ENCODE results near the gene PLEKHD1.

PLEKHD1 gene

GRCh38 chr14:69522026-69522425 is 37.5 kb downstream of the PLEKHD1 start:
- DNase-seq: no peak

GRCh38 chr14:69525896-69526295 is 41.4 kb downstream of the PLEKHD1 start:
- no peak for DNase-seq

- DNase-seq: no peak
Observed at GRCh38 chr14:69527635-69528034, 43.1 kb downstream of the PLEKHD1 start.

DNA sequence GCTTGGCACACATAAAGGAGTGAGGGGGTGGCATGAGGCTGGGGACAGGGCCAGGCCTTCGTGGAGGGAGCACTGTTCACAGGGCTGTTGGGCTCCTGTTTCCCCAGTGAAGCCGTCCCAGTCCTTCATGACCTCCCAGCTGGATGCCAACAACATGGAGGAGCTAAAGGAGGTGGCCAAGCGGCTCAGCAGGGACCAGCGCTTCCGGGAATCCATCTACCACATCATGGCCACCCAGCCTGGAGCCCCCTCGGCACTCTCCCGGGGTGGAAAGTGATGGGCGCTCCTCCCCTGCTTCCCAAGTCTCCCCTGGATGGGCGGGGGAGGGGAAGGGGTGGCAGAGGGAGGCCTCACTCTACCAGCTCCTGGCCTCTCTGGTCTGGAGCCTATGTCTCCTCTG is 43.6 kb downstream of the PLEKHD1 start:
- no peak for DNase-seq

DNA sequence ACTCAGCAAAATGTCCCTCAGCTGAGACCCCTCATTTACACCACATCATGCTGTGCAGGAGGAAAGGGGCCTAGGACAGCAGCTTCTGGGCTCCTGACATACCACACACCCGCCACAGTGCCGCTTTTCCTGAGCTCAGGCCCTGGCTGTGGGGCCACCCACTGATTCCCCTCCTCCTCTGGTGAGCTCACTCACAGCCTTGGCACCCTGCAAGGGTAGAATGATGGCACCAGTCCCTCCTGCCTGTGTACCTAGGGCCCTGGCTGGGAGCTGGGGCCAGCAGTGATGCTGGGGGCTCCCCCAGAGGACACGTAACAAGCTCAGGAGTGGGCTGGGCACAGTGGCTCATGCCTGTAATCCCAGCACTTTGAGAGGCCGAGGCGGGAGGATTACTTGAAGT is 44.4 kb downstream of the PLEKHD1 start:
- DNase-seq: no peak

- DNase-seq: no peak
Observed at GRCh38 chr14:69529563-69529962, 45.0 kb downstream of the PLEKHD1 start.

DNA sequence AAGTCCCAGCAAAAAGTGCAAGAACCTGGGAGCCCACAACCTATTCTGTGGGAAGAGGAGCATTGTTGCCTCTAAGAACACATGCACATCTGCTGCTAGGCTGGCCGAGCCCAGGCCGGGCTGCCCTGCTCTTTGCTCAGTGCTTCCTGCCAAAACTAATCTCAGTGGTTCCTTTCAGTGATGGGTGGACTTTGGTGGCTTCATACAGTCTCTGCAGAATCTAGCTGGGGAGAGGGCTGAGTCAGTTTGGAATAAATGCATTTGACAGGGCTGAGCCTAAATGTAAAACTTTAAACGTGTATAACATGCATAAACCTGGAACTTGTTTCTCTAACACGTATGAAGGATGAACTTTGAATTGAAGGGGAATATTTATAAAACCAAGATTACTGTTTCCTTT is 45.6 kb downstream of the PLEKHD1 start:
- no peak for DNase-seq

DNA sequence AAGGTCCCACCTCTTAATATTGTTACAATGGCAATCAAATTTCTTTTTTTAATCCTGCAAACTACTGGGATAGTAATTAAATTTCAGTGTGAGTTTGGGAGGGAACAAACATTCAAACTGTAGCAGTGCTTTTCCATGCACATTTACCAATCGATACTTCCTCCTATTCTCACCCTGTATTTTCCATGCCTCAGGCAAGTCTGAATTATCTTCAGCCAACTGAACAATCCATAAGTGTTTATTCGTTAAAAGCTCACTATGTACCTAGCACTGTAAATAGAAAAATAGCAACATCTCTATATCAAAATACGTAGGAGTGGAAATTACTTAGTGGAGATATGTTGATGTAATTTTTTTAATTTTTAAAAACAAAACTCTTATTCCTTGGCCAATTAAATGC is 46.6 kb downstream of the PLEKHD1 start:
- DNase-seq: no peak

DNA sequence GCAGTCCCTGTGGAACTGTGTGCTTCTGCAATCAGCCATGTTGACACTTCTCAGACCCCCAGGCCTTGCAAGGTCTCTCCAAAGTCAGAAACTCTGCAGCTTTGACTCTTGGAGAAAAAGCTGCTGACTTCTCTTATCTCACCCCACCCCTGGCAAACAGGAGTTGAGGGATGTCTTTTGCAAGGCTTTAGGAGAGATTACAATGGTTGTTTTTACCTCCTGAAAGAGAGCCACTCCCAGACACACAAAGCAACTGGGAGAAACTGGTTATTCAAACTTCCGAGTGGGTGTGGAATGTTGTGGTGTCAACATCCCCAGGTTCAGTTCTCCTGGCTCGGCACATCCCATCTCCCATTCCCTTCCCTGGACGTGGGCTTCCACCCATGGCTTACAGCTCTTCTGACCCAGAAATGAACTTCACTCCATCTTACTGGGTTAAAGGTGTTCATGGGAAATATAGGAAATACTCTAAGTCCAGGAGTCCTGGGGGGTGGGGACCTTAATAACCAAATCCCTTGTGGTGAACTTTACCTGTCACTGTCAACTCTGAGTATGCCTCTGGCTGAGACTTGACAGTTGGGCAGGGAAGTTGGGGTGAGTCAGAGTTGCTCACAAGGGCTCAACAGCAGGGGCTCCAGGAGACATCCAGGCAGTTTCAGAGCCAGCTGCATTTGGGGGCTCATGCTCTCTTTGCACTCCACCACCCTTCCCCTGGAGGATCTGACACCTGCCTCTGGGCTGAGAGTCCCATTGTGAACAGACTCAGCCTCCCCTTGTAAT is 48.2 kb downstream of the PLEKHD1 start:
- no peak for DNase-seq

DNA sequence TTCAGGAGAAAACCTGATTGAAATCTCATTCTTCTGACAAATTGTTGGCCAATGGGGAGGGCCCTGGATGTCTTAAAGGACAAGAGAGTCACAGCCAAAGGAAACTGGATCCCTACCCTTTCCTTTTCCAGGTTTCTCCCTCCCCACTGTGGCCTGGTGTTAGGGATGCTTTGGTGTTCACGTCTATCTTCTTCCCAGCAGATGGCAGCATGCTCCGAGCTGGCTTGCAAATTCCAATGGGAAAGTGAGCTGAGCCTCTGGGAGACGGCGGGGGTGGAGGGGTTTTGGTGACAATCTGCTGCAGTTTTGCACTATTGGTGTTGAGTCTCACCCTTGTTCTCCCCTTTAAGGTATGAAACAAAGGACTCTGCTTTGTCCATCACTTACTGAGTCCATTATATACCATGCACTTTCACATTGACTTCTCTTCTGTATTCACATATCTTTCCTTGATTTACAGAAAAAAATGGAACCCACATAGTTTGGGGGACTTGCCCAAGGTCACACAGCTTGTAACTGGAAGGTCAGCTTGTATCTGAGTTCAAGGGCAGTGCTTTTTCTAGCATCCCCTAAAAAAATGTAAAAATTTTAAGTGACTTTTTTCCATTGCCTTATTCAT is 50.8 kb downstream of the PLEKHD1 start:
- DNase-seq: peak; percentile 21

DNA sequence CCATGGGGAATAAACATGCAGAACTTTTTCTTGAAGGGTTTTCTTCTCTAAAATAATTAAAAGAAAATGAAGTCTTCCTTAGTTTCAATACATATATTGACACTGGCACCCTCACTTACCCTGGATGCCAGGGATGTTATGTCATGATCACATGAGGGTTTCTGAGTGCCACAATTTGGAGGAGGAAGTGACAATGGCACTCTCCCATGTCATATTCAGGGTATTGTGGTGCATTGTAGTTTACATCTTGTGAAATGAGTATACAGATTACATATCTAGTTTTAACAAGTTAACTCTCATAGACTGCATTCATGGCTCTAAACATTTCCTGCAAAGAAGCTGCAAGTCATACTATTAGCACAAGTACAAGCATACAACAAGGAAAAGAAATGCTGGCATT is 52.4 kb downstream of the PLEKHD1 start:
- no peak for DNase-seq

DNA sequence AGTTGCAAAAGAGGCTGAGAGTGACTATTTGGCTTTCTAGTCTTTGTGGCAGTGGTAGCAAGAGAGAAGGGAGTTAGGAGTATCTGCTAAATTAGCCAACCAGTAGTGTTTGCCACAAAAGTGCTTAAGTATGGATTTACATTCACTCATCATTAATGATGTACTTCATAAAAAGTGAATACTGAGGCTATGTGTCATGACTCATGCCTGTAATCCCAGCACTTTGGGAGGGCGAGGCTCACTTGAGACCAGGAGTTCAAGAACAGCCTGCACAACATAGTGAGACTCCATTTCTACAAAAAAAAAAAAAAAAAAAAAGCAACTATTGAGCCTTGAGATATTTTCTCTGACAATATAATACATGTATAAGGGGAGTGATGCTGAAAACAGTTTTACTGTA is 53.4 kb downstream of the PLEKHD1 start:
- no peak for DNase-seq

DNA sequence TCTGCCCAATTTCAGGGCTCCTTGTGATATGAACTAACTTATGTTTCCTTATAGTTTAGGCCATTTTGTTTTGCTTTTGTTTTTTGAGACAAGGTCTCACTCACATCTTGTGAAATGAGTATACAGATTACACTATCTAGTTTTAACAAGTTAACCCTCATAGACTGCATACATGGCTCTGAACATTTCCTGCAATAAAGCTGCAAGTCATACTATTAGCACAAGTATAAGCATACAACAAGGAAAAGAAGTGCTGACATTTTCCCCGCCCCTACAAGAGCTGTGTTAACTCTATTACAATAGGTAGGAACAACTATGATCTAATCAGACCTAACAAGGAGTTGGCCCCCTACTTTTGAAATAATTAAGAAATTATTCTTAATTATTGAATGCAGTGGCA is 54.2 kb downstream of the PLEKHD1 start:
- DNase-seq: no peak

GRCh38 chr14:69539631-69540410 is 55.3 kb downstream of the PLEKHD1 start:
- no peak for DNase-seq

GRCh38 chr14:69540654-69541335 is 56.3 kb downstream of the PLEKHD1 start:
- no peak for DNase-seq

DNA sequence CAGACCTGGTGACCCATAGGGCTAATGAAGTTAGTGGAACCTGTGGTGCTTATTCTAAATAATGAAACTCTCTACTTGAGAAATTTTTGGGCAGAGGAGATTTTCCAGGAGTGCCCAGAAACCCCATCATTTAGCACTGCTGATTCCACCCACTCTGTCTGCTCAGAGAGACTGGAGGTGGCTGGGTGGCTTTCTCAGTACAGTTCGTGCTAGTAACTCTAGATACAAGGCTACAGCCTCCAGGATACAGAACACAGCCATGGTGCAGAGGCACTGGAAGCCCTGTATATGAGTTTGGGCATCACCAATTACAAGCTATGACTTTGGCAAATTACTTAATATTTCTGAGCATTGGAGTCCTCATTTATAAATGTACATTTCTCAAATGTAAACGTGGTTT is 57.8 kb downstream of the PLEKHD1 start:
- DNase-seq: no peak

DNA sequence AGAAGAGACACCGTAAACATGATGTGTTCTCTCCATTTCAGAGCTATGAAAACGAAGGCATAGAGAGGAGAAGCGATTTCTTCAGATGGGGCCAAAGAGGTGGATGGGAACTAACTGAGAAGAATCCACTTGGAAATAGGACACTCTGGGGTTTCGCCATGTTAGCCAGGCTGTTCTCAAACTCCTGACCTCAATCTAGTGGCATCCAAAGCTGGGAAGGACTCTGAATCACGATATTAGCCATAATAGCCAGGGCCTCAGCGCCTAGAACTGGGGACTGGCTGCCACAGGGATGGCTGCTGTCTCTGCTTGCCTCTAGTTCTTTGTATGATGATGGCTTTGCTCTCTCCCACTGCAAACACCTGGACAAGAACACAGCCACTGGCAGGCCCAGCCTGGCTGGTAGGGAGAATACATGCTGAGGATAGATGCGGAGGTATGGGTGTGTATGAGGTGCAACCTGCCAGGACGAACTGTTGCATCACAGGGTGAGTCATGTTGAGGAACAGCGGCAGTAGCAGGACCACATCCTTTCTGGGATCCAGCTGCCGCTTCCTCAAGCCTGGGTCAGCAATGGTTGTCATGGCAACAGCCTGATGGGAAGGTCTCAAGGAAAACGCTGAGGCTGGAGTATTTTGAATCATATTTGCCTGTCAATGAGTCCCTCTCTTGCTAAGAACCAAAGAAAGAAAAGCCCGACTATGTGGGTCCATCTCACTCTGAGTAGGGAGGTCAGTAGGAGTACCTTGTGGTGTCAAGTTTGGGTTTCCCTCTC is 59.0 kb downstream of the PLEKHD1 start:
- peak; percentile 9 for DNase-seq

DNA sequence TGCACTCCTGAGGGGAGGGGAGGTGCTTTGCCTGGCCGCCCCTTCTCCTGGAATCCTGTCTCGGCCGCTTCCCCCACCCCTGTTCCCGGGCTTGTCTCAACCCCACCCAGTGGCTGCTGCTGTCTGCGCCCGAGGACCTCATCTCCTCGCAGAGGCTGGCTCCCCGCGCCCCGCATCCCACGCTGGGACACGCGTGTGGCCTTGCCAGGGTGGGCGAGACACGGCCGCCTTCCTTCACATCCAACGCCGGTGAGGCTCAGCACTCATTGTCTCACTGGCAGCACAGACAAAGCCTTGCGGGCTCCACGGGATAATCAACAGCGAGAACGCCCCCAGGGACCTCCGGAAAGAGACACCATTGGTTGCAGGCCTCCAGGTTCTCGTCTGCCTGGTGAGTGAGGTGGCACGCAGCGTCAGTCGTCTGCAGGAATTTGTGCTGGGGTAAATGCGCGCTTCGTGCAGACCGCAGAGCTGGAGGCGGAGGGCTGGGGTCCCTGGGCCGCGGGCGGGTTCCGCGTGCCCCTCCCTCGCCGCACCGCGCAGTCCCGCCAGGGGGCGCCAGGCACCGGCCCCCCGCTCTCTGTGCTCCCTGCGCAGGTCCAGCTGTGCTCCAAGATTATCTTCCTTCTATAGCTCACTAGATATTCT is 63.3 kb downstream of the PLEKHD1 start:
- DNase-seq: no peak

DNA sequence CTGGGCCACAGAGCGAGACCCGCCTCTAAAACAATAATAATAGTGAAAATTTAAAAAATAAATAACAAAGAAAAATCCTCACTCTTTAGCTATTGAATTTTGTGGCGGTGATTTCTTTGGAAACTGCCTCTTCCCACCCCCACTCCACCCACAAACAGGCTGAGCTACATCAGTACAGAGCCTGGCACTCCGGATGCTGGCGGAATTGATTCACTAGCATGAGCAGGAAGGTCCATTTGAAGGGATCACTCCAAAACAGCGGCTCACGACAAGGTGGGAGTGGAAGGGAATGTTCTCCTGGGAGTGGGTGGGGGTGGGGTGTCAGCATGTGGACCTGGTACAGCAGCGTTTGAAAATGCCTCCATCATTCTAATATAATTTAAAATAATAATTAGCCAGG is 64.0 kb downstream of the PLEKHD1 start:
- DNase-seq: no peak

- no peak for DNase-seq
Observed at GRCh38 chr14:69551511-69551910, 67.0 kb downstream of the PLEKHD1 start.

DNA sequence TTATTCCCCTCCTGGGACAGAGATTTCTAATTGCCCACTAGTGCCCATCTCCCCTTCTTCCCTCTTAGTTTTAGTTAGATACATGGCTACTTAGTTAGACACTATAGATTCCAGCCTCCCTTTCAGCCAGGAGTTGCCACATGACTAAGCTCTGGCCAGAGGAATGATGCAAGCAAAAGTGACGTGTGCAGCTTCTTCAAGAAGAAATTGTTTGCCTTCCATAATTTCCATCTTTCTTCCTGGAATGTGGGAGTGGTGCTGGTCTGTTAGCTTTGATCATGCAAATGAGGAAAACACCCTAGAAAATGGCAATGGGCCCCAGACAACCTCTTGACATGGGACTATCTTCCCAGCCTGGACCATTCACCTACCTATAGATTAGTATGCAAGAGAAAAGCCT is 68.7 kb downstream of the PLEKHD1 start:
- no peak for DNase-seq

DNA sequence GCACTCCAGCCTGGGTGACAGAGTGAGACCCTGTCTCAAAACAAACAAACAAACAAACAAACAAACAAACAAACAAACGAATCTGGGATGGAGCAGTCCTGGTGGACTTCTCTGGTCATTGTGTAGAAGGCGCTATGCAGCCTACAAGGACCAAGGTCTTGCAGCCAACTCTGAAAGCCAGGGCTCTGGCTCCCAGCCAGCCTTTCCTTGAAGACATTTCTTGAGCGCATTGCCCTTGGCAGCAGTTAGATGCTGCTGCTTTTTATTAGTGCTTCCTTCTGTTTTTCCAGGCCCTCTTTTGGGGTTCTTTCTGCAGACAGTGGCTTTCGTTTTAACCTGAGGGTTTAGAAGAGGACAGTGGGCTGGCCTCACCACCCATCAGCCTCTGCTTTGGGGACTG is 70.0 kb downstream of the PLEKHD1 start:
- no peak for DNase-seq

Data from NCI-H510A (cell line).